ENCODE measurements around the gene CALML4. TPM values are rescaled to one million over a fixed set of nuclear protein-coding genes. Genes with fewer than 3 reads are reported as not detected.

CALML4 gene
- total RNA-seq, 1 experiment from 2014 or later = 19.5 TPM

GRCh38 chr15:68145706-68146105 is 59.4 kb downstream of the CALML4 start:
- Histone ChIP-seq H3K36me3 (ENCODE audit: control insufficient read depth, insufficient read depth, low read length) (no peaks in the 10 kb centered on the region), H3K4me3 (ENCODE audit: low read depth, low read length) (no peak overlapping the region), H3K9me3 (no peaks in the 10 kb centered on the region), H3K4me1 (no peaks in the 10 kb centered on the region), H3K27me3 (replicated peaks; ENCODE audit: control insufficient read depth, insufficient read depth, low read length) (no peaks in the 10 kb centered on the region)
- no peak for TF ChIP-seq CTCF (IDR thresholded peaks at IDR 0.05; ENCODE audit: insufficient read depth in 1 of 2, low read depth in 1 of 2, low read length in 1 of 2, severe bottlenecking in 1 of 2, unreplicated experiment in 1 of 2)
- no peaks in the 10 kb centered on the region for H3K9me3 Mint-ChIP-seq (ENCODE audit: unreplicated experiment)
- DNase-seq = no peak
- no peaks in the 10 kb centered on the region for H3K27me3 Mint-ChIP-seq (ENCODE audit: insufficient read depth, unreplicated experiment)
- peaks cover 18% of the 10 kb centered on the region for H3K36me3 Mint-ChIP-seq (ENCODE audit: insufficient read depth, unreplicated experiment)
- no peak overlapping the region for H3K4me3 Mint-ChIP-seq (ENCODE audit: unreplicated experiment)
- H3K4me1 Mint-ChIP-seq (ENCODE audit: low read depth, unreplicated experiment) = no peaks in the 10 kb centered on the region
- intact Hi-C loops (cut with micrococcal nuclease; ENCODE audit: unreplicated experiment) = no loop called here
- ChIA-PET POLR2A (no interaction called here), CTCF (interaction anchor here (1.1 kb wide), 1 partner anchor 9 kb away, joined by 3 read pairs; no protein-coding TSS in a partner anchor)
- BruUV-seq (replicated peaks) = no TSS peak
- no peak overlapping the region for H3K27ac Mint-ChIP-seq (ENCODE audit: unreplicated experiment)

- POLR2A ChIA-PET = no interaction called here
- Mint-ChIP-seq H3K4me1 (ENCODE audit: low read depth, unreplicated experiment) (peaks cover 6% of the 10 kb centered on the region), H3K27me3 (ENCODE audit: insufficient read depth, unreplicated experiment) (no peaks in the 10 kb centered on the region), H3K27ac (ENCODE audit: unreplicated experiment) (no peak overlapping the region), H3K9me3 (ENCODE audit: unreplicated experiment) (no peaks in the 10 kb centered on the region), H3K36me3 (ENCODE audit: insufficient read depth, unreplicated experiment) (peaks cover 21% of the 10 kb centered on the region), H3K4me3 (ENCODE audit: unreplicated experiment) (no peak overlapping the region)
- Histone ChIP-seq H3K36me3 (ENCODE audit: control insufficient read depth, insufficient read depth, low read length) (no peaks in the 10 kb centered on the region), H3K4me3 (ENCODE audit: low read depth, low read length) (no peak overlapping the region), H3K9me3 (no peaks in the 10 kb centered on the region), H3K27me3 (replicated peaks; ENCODE audit: control insufficient read depth, insufficient read depth, low read length) (no peaks in the 10 kb centered on the region), H3K4me1 (peaks cover 8% of the 10 kb centered on the region)
- CTCF ChIA-PET = no interaction called here
- no peak for TF ChIP-seq CTCF (IDR thresholded peaks at IDR 0.05; ENCODE audit: insufficient read depth in 1 of 2, low read depth in 1 of 2, low read length in 1 of 2, severe bottlenecking in 1 of 2, unreplicated experiment in 1 of 2)
- DNase-seq = no peak
- no TSS peak for BruUV-seq (replicated peaks)
- intact Hi-C loops (cut with micrococcal nuclease; ENCODE audit: unreplicated experiment) = no loop called here
Measured at GRCh38 chr15:68143785-68144184, 61.3 kb downstream of the CALML4 start.

- Mint-ChIP-seq H3K27me3 (ENCODE audit: insufficient read depth, unreplicated experiment) (no peaks in the 10 kb centered on the region), H3K4me3 (ENCODE audit: unreplicated experiment) (no peak overlapping the region), H3K9me3 (ENCODE audit: unreplicated experiment) (no peaks in the 10 kb centered on the region), H3K4me1 (ENCODE audit: low read depth, unreplicated experiment) (peaks cover 13% of the 10 kb centered on the region), H3K36me3 (ENCODE audit: insufficient read depth, unreplicated experiment) (peaks cover 21% of the 10 kb centered on the region), H3K27ac (ENCODE audit: unreplicated experiment) (no peak overlapping the region)
- BruUV-seq (replicated peaks) = no TSS peak
- no peak for TF ChIP-seq CTCF (IDR thresholded peaks at IDR 0.05; ENCODE audit: insufficient read depth in 1 of 2, low read depth in 1 of 2, low read length in 1 of 2, severe bottlenecking in 1 of 2, unreplicated experiment in 1 of 2)
- peaks cover 15% of the 10 kb centered on the region for H3K4me1 ChIP-seq
- no peak overlapping the region for H3K4me3 ChIP-seq (ENCODE audit: low read depth, low read length)
- H3K27me3 ChIP-seq (replicated peaks; ENCODE audit: control insufficient read depth, insufficient read depth, low read length) = no peaks in the 10 kb centered on the region
- ChIA-PET POLR2A (no interaction called here), CTCF (no interaction called here)
- intact Hi-C loops (cut with micrococcal nuclease; ENCODE audit: unreplicated experiment) = no loop called here
- no peak for DNase-seq
- H3K9me3 ChIP-seq = no peaks in the 10 kb centered on the region
- no peaks in the 10 kb centered on the region for H3K36me3 ChIP-seq (ENCODE audit: control insufficient read depth, insufficient read depth, low read length)
Measured at GRCh38 chr15:68143129-68143528, 62.0 kb downstream of the CALML4 start.

Other genes starting within 250 kb of the CALML4 start
- 43.1 and 48.0 TPM in 2 replicates for gene PIAS1, start 151.0 kb downstream of the CALML4 start, total RNA-seq (2022)
- 69.5 and 76.7 TPM in 2 replicates for gene CLN6, start 24.4 kb upstream of the CALML4 start, total RNA-seq (2022)
- 33.5 and 41.0 TPM in 2 replicates for gene FEM1B, start 72.4 kb upstream of the CALML4 start, total RNA-seq (2022)
- gene ITGA11, start 226.8 kb upstream of the CALML4 start, total RNA-seq (2022) = 0.18 TPM in 1 of 2 replicates, not detected in the other